HCT116 (cell line): ENCODE measurements around the gene SLC7A10. TPM values are rescaled to one million over a fixed set of nuclear protein-coding genes. Genes with fewer than 3 reads are reported as not detected.

ENCODE experiments used
- ATAC-seq: fragments of 200-7000 bp; cut with Tn5 transposase; 2 replicates; pipeline ENCODE4 v1.9.1; 2020; ENCODE audit warnings: mild to moderate bottlenecking, moderate library complexity
- BruUV-seq: library from RNA; stranded (reverse); fragments of 400-500 nt; replicated peaks from 2 replicates; lab custom pipeline; 2021; lab: Mats Ljungman, UMichigan
- CTCF ChIA-PET: fragments of 300-600 bp; sonication (Branson Sonifier 250); formaldehyde crosslinking; loops from one replicate; lab custom pipeline; 2021; ENCODE audit warnings: antibody characterized with exemption; lab: Charles Lee
- POLR2A ChIA-PET: fragments of 300-600, 350-600 bp; sonication (Branson Sonifier 250); formaldehyde crosslinking; loops from one replicate; lab custom pipeline; 2021; ENCODE audit warnings: antibody characterized with exemption; lab: Charles Lee
- RAD21 ChIA-PET, 2 experiments: fragments of 300-600 bp; sonication (Branson Sonifier 250); formaldehyde crosslinking; loops; one replicate each; lab custom pipeline; 2023; ENCODE audit warnings: low total read pairs in 2 of 2; ENCODE audit not compliant: uncharacterized antibody in 2 of 2, unreplicated experiment in 2 of 2, low non-redundant PET in 1 of 2; lab: Charles Lee
- DNase-seq: peaks from one replicate; pipeline ENCODE4 v3.0.0-alpha.2; 2010; ENCODE audit warnings: low read depth, low spot score
- H2AFZ ChIP-seq: fragments of 200-600 bp; shearing (Covaris generic), sonication (generic); 2 replicates; pipeline ENCODE4 v1.6.1; 2017; ENCODE audit warnings: low read depth, mixed run types, mixed read lengths, antibody characterized with exemption, low read length; ENCODE audit not compliant: poor library complexity, severe bottlenecking
- H3K27ac ChIP-seq: 2 replicates; pipeline ENCODE4 v1.5.1; 2012; ENCODE audit warnings: low read depth, low read length
- H3K27me3 ChIP-seq: fragments of 200-600 bp; sonication (generic); 2 replicates; pipeline ENCODE4 v1.6.1; 2016; ENCODE audit warnings: mixed run types, low read length, mixed read lengths; ENCODE audit not compliant: insufficient read depth
- H3K36me3 ChIP-seq, 2 experiments: fragments of 200-500 bp in 1 of 2; fragments of 200-600 bp in 1 of 2; sonication (Bioruptor generic) in 1 of 2; sonication (generic) in 1 of 2; 2 replicates each; pipeline versions ENCODE4 v1.5.1 to v1.6.1; 2014 to 2016; ENCODE audit warnings: low read length in 2 of 2, inconsistent platforms in 1 of 2, mixed read lengths in 1 of 2, mixed run types in 1 of 2; ENCODE audit not compliant: insufficient read depth in 2 of 2, control insufficient read depth in 1 of 2
- H3K4me1 ChIP-seq, 2 experiments: fragments of 200-600 bp in 1 of 2; sonication (generic) in 1 of 2; 2 replicates each; pipeline versions ENCODE4 v1.5.1 to v1.6.1; 2012 to 2017; ENCODE audit warnings: low read length in 2 of 2, inconsistent platforms in 1 of 2, mild to moderate bottlenecking in 1 of 2, mixed read lengths in 1 of 2, mixed run types in 1 of 2, moderate library complexity in 1 of 2; ENCODE audit not compliant: insufficient read depth in 2 of 2, control insufficient read depth in 1 of 2
- H3K4me2 ChIP-seq: fragments of 200-600 bp; sonication (generic); 2 replicates; pipeline ENCODE4 v1.6.1; 2017; ENCODE audit warnings: mixed run types, low read length, mixed read lengths
- H3K4me3 ChIP-seq, 2 experiments: fragments of 200-600 bp in 1 of 2; sonication (generic) in 1 of 2; replicated peaks in 1 of 2; 2 replicates each; pipeline ENCODE4 v1.5.1; 2011 to 2016; ENCODE audit warnings: low read length in 2 of 2, control low read depth in 1 of 2, low read depth in 1 of 2, mild to moderate bottlenecking in 1 of 2, mixed read lengths in 1 of 2, mixed run types in 1 of 2
- H3K79me2 ChIP-seq: fragments of 200-600 bp; sonication (generic); 2 replicates; pipeline ENCODE4 v1.6.1; 2017; ENCODE audit warnings: mild to moderate bottlenecking, mixed run types, low read length, moderate library complexity, mixed read lengths; ENCODE audit not compliant: insufficient read depth
- H3K9ac ChIP-seq: fragments of 200-600 bp; sonication (generic); 2 replicates; pipeline ENCODE4 v1.6.1; 2016; ENCODE audit warnings: low read length, mixed read lengths
- H3K9me2 ChIP-seq: fragments of 200-600 bp; sonication (generic), shearing (Covaris generic); 2 replicates; pipeline ENCODE4 v1.6.1; 2017; ENCODE audit warnings: mixed run types, mild to moderate bottlenecking, moderate library complexity; ENCODE audit not compliant: insufficient read depth
- H3K9me3 ChIP-seq, 2 experiments: fragments of 200-500 bp in 1 of 2; fragments of 200-600 bp in 1 of 2; sonication (Bioruptor generic) in 1 of 2; sonication (generic) in 1 of 2; 2 replicates each; pipeline ENCODE4 v1.6.1; 2014 to 2017; ENCODE audit warnings: low read length in 2 of 2, mixed read lengths in 2 of 2, inconsistent platforms in 1 of 2, low read depth in 1 of 2, mild to moderate bottlenecking in 1 of 2, mixed run types in 1 of 2, moderate library complexity in 1 of 2; ENCODE audit not compliant: control insufficient read depth in 1 of 2, insufficient read depth in 1 of 2
- H4K20me1 ChIP-seq: fragments of 200-600 bp; sonication (generic), shearing (Covaris generic); 2 replicates; pipeline ENCODE4 v1.6.1; 2017; ENCODE audit warnings: mixed run types, mild to moderate bottlenecking, moderate library complexity; ENCODE audit not compliant: insufficient read depth
- CBX3 ChIP-seq: IDR thresholded peaks from 2 replicates; pipeline ENCODE4 v1.6.1; 2012; ENCODE audit warnings: low read depth
- EZH2 ChIP-seq: fragments of 200-600 bp; sonication (generic); IDR thresholded peaks from 2 replicates; pipeline ENCODE4 v1.6.1; 2017; ENCODE audit warnings: antibody characterized with exemption, mixed run types
- EZH2phosphoT487 ChIP-seq: fragments of 200-600 bp; IDR thresholded peaks from 2 replicates; pipeline ENCODE4 v1.6.1; 2018; ENCODE audit warnings: antibody characterized with exemption, borderline replicate concordance
- POLR2A ChIP-seq: IDR thresholded peaks from 2 replicates; pipeline ENCODE4 v1.7.0; 2011; ENCODE audit warnings: borderline replicate concordance; ENCODE audit not compliant: insufficient read depth, insufficient read length; ENCODE audit errors: extremely low read depth
- REST ChIP-seq: IDR thresholded peaks from 2 replicates; pipeline ENCODE4 v1.6.1; 2012; ENCODE audit warnings: low read depth
- SP1 ChIP-seq: IDR thresholded peaks from 2 replicates; pipeline ENCODE4 v1.6.1; 2012; ENCODE audit warnings: low read depth
- SRF ChIP-seq: IDR thresholded peaks from 2 replicates; pipeline ENCODE4 v1.6.1; 2012; ENCODE audit warnings: low read depth
- TCF7L2 ChIP-seq: IDR thresholded peaks from 2 replicates; pipeline ENCODE4 v1.7.0; 2011; ENCODE audit warnings: borderline replicate concordance, inconsistent platforms; ENCODE audit not compliant: insufficient read depth, insufficient read length; ENCODE audit errors: extremely low read depth
- ZFX ChIP-seq: fragments of 450-650 bp; IDR thresholded peaks from 2 replicates; pipeline ENCODE4 v1.6.1; 2017
- ZNF274 ChIP-seq: fragments of 200-500 bp; sonication (Bioruptor generic); IDR thresholded peaks from 2 replicates; pipeline ENCODE4 v1.6.1; 2014; ENCODE audit warnings: mild to moderate bottlenecking, low read depth, low read length, inconsistent platforms
- intact Hi-C: fragments of 100-400 bp; cut with micrococcal nuclease; formaldehyde crosslinking; loops from 2 replicates; pipeline ENCODE4 v1.10.0; 2022
- total RNA-seq: library from RNA; stranded (reverse); gene quantifications from one replicate; pipeline ENCODE4 v1.2.1, GENCODE V29; 2021; ENCODE audit not compliant: unreplicated experiment
- TF ChIP-seq, protein P1 (sequence below), 3 experiments: fragments of 200-600 bp in 1 of 3; sonication (generic) in 1 of 3; IDR thresholded peaks in 2 of 3; conservative IDR thresholded peaks in 1 of 3; 2 replicates each; pipeline ENCODE4 v1.5.1; 2012 to 2017; ENCODE audit warnings: low read depth in 2 of 3, low read length in 2 of 3, antibody characterized with exemption in 1 of 3, borderline replicate concordance in 1 of 3, control low read depth in 1 of 3, mild to moderate bottlenecking in 1 of 3, mixed read lengths in 1 of 3, mixed run types in 1 of 3, moderate library complexity in 1 of 3; ENCODE audit not compliant: insufficient read depth in 1 of 3
- TF ChIP-seq, protein P2 (sequence below): IDR thresholded peaks from 2 replicates; pipeline ENCODE4 v1.6.1; 2012

SLC7A10 gene
- total RNA-seq, 1 experiment from 2014 or later, result 0.25 TPM

- Histone ChIP-seq H3K79me2 (peaks cover 14% of the 10 kb centered on the region), H3K27me3 (no peaks in the 10 kb centered on the region), H3K4me2 (no peak overlapping the region), H3K4me1 (peaks cover 13 to 18% of the 10 kb centered on the region in 2 experiments; a peak in 3 of 4 replicates), H3K36me3 (0 out of 4 replicates have a peak, but pooled peaks cover 0 to 7% of the 10 kb centered on the region in 2 experiments), H3K9me3 (no peaks in the 10 kb centered on the region), H2AFZ (no peak overlapping the region), H3K9ac (no peak overlapping the region), H3K4me3 (no peak overlapping the region), H3K27ac (no peak overlapping the region), H3K9me2 (no peaks in the 10 kb centered on the region)
- POLR2A ChIA-PET, result no interaction called here
- CTCF ChIA-PET, result no interaction called here
- no peak for ATAC-seq
- intact Hi-C loops, result no loop called here
- DNase-seq, result no peak
- RAD21 ChIA-PET, result no interaction called here
- TF ChIP-seq, protein P1, sequence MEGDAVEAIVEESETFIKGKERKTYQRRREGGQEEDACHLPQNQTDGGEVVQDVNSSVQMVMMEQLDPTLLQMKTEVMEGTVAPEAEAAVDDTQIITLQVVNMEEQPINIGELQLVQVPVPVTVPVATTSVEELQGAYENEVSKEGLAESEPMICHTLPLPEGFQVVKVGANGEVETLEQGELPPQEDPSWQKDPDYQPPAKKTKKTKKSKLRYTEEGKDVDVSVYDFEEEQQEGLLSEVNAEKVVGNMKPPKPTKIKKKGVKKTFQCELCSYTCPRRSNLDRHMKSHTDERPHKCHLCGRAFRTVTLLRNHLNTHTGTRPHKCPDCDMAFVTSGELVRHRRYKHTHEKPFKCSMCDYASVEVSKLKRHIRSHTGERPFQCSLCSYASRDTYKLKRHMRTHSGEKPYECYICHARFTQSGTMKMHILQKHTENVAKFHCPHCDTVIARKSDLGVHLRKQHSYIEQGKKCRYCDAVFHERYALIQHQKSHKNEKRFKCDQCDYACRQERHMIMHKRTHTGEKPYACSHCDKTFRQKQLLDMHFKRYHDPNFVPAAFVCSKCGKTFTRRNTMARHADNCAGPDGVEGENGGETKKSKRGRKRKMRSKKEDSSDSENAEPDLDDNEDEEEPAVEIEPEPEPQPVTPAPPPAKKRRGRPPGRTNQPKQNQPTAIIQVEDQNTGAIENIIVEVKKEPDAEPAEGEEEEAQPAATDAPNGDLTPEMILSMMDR (IDR thresholded peaks at IDR 0.05 in 2 of 3, conservative IDR thresholded peaks at IDR 0.05 in 1 of 3; ENCODE audit: borderline replicate concordance in 1 of 3, insufficient read depth in 1 of 3, low read depth in 2 of 3, low read length in 2 of 3), result peak in 2 of 3 experiments; percentile 44 to 61; a peak in 4 of 6 replicates
- no peak for TF ChIP-seq EZH2phosphoT487
- TF ChIP-seq, all 23 proteins: peak for 1
- H4K20me1 ChIP-seq, result no peaks in the 10 kb centered on the region
- no TSS peak for BruUV-seq
These were observed 33.6 kb downstream of the SLC7A10 start for GRCh38 chr19:33192010-33192409.

- RAD21 ChIA-PET, result no interaction called here
- H3K79me2 ChIP-seq, result peaks cover 14% of the 10 kb centered on the region
- TF ChIP-seq ZNF274 (no peak), REST (no peak), ZFX (no peak), TCF7L2 (no peak), SRF (no peak), CBX3 (no peak), SP1 (no peak), POLR2A (no peak), EZH2 (no peak)
- TF ChIP-seq, protein P2, sequence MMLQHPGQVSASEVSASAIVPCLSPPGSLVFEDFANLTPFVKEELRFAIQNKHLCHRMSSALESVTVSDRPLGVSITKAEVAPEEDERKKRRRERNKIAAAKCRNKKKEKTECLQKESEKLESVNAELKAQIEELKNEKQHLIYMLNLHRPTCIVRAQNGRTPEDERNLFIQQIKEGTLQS, result no peak
These were observed 34.1 kb downstream of the SLC7A10 start for GRCh38 chr19:33191501-33191900.

More at GRCh38 chr19:33191501-33191900, 34.1 kb downstream of the SLC7A10 start:
- Histone ChIP-seq H3K4me1 (peaks cover 13 to 18% of the 10 kb centered on the region in 2 experiments; a peak in 3 of 4 replicates), H3K4me3 (no peak overlapping the region), H3K36me3 (0 out of 4 replicates have a peak, but pooled peaks cover 0 to 1% of the 10 kb centered on the region in 2 experiments), H3K9me2 (no peaks in the 10 kb centered on the region), H3K27ac (no peak overlapping the region), H4K20me1 (no peaks in the 10 kb centered on the region), H3K4me2 (no peak overlapping the region), H3K9me3 (no peaks in the 10 kb centered on the region), H2AFZ (no peak overlapping the region), H3K9ac (no peak overlapping the region), H3K27me3 (no peaks in the 10 kb centered on the region)
- intact Hi-C loops, result no loop called here
- DNase-seq, result no peak
- BruUV-seq, result no TSS peak
- no peak for ATAC-seq
- CTCF ChIA-PET, result no interaction called here
- POLR2A ChIA-PET, result no interaction called here
